Vagina (tissue), 2 donors: ENCODE results near the gene ZBTB16.

Source experiments
- POLR2A ChIP-seq, 2 donors: fragments of 450-650 bp; IDR thresholded peaks; one replicate each; pipeline ENCODE4 v1.6.1; 2017; ENCODE audit warnings: antibody characterized with exemption in 2 of 2, mild to moderate bottlenecking in 2 of 2, moderate library complexity in 2 of 2
- TF ChIP-seq, protein P1 (sequence below), 3 experiments: fragments of 450-650 bp in 2 of 3; fragments of 200-600 bp in 1 of 3; sonication (generic) in 1 of 3; IDR thresholded peaks; one replicate each; pipeline ENCODE4 v1.5.1; 2017 to 2019; ENCODE audit warnings: antibody characterized with exemption in 3 of 3, mild to moderate bottlenecking in 2 of 3, moderate library complexity in 2 of 3

DNA sequence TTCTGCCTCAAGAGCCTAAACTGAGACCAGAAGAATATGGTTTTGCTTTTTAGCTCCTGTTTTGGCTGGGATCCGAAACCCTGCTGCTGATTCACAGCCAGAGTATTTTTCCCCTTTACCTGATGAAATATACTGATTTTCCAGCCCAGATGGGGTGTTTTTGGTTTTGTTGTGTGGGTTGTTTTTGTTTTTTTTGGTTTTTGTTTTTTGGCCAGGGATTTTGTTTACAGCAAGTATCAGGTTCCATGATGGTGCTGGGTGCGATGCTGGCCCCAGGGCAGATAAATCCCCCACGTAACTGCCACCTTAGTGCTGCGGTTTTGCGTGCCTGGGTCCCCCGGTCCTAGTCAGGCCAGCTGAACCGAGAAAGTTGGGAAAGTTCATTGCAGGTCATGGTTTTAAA, 103.7 kb downstream of the ZBTB16 start:
- TF ChIP-seq, protein P1, sequence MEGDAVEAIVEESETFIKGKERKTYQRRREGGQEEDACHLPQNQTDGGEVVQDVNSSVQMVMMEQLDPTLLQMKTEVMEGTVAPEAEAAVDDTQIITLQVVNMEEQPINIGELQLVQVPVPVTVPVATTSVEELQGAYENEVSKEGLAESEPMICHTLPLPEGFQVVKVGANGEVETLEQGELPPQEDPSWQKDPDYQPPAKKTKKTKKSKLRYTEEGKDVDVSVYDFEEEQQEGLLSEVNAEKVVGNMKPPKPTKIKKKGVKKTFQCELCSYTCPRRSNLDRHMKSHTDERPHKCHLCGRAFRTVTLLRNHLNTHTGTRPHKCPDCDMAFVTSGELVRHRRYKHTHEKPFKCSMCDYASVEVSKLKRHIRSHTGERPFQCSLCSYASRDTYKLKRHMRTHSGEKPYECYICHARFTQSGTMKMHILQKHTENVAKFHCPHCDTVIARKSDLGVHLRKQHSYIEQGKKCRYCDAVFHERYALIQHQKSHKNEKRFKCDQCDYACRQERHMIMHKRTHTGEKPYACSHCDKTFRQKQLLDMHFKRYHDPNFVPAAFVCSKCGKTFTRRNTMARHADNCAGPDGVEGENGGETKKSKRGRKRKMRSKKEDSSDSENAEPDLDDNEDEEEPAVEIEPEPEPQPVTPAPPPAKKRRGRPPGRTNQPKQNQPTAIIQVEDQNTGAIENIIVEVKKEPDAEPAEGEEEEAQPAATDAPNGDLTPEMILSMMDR (IDR thresholded peaks at IDR 0.05) = no peak
- TF ChIP-seq POLR2A (IDR thresholded peaks at IDR 0.05) = no peak
